Heart left ventricle (tissue), 13 donors: Measurements from ENCODE around the gene RBPMS2.

Source experiments
- CTCF ChIP-seq, 12 donors: fragments of 200-600 bp; sonication (generic) in 4 of 12; IDR thresholded peaks; one replicate each; pipeline versions ENCODE4 v1.5.0 to v1.8.0; 2018 to 2022; ENCODE audit warnings: antibody characterized with exemption in 12 of 12, mild to moderate bottlenecking in 5 of 12
- POLR2A ChIP-seq, 2 donors: fragments of 450-650 bp; IDR thresholded peaks; one replicate each; pipeline ENCODE4 v1.6.1; 2017; ENCODE audit warnings: antibody characterized with exemption in 2 of 2, mild to moderate bottlenecking in 2 of 2, moderate library complexity in 2 of 2
- donor health status: ischemic (EF 13 %, LVEDD 7.1; RV severe dilation, severe dysfunction).
- donor health status: DM: no; HTN: yes; CAD: no.
- donor health status: DM: no; HTN: no; CAD: no.
- donor health status: ischemic (EF 25% LVEDD 6.9; RV normal size, moderate dysfunction).
- donor health status: ischemic (EF 25% LVEDD 5.7; RV mildly dilated, moderate dysfunction).
- donor health status: ischemic (EF 35%, LVEDD 5.7; RV mildly dilated, moderate dysfunction).
- donor health status: nonischemic (EF 11% LVEDD 7.7; RV severe dilation, severe dysfunction).
- donor health status: DM: yes; HTN: yes; CAD: no.
- donor health status: PGD.
- donor health status: ischemic (EF 29% LVEDD 5.4; RV normal size, mild dysfunction).
- donor health status: nonischemic (EF 23%, LVEDD 6.1; RV moderate dilation, normal function).

GRCh38 chr15:64732156-64732860 is 43.1 kb downstream of the RBPMS2 start:
- TF ChIP-seq CTCF (IDR thresholded peaks at IDR 0.05) (no peak), POLR2A (IDR thresholded peaks at IDR 0.05) (no peak)
